A549 (cell line): ENCODE measurements around the gene LSP1. TPM values are rescaled to one million over a fixed set of nuclear protein-coding genes. Genes with fewer than 3 reads are reported as not detected.

Experiments
- ATAC-seq, 2 experiments: fragments of 200-7000 bp in 1 of 2; fragments of >200 bp in 1 of 2; cut with Nextera tagmentation in 1 of 2; cut with Tn5 transposase in 1 of 2; 3 replicates each; pipeline versions ENCODE4 v1.8.0 to v1.9.1; 2018 to 2020; ENCODE audit warnings: mild to moderate bottlenecking in 1 of 2, moderate library complexity in 1 of 2
- CTCF ChIA-PET: fragments of 300-600 bp; sonication (Branson Sonifier 250); formaldehyde crosslinking; extraction: SDS; loops from one replicate; lab custom pipeline; 2021; ENCODE audit warnings: antibody characterized with exemption, inconsistent platforms; lab: Yijun Ruan, JAX
- POLR2A ChIA-PET: fragments of 350-600 bp; formaldehyde crosslinking; extraction: SDS; loops from one replicate; lab custom pipeline; 2021; ENCODE audit warnings: antibody characterized with exemption, inconsistent platforms; lab: Yijun Ruan, JAX
- DNase-seq, 2 experiments: peaks; one replicate each; pipeline versions ENCODE4 v3.0.0 to v3.0.0-alpha.2; 2011 to 2016; ENCODE audit warnings: low read depth in 1 of 2, low spot score in 1 of 2
- FAIRE-seq: peaks from 2 replicates; lab custom pipeline; 2011; peaks lifted over from hg19 to GRCh38; lab: Jason Lieb, UNC
- H3K27ac ChIP-seq, 2 experiments: fragments of >200 bp; sonication (Bioruptor Twin); formaldehyde crosslinking; 3 replicates each; pipeline ENCODE4 v1.5.1; 2016 to 2017
- H3K4me1 ChIP-seq: fragments of >200 bp; sonication (Bioruptor Twin); formaldehyde crosslinking; 3 replicates; pipeline ENCODE4 v1.6.1; 2016
- H3K4me2 ChIP-seq: fragments of >200 bp; sonication (Bioruptor Twin); formaldehyde crosslinking; 3 replicates; pipeline ENCODE4 v1.6.1; 2016
- H3K4me3 ChIP-seq: fragments of >200 bp; sonication (Bioruptor Twin); formaldehyde crosslinking; 3 replicates; pipeline ENCODE4 v1.5.1; 2016
- H3K9me3 ChIP-seq: fragments of >200 bp; sonication (Bioruptor Twin); formaldehyde crosslinking; 3 replicates; pipeline ENCODE4 v1.6.1; 2016
- ATOH8 ChIP-seq: fragments of 250-450 bp; sonication (Bioruptor Pico); IDR thresholded peaks from 2 replicates; pipeline ENCODE4 v1.5.0; 2020; ENCODE audit warnings: low read depth, mild to moderate bottlenecking, moderate library complexity
- BCL3 ChIP-seq: fragments of >200 bp; sonication (Bioruptor Twin); formaldehyde crosslinking; IDR thresholded peaks from 3 replicates; pipeline ENCODE4 v1.6.1; 2016
- CTCF ChIP-seq: fragments of >200 bp; sonication (Bioruptor Twin); formaldehyde crosslinking; IDR thresholded peaks from 3 replicates; pipeline ENCODE4 v1.5.1; 2016
- ELK1 ChIP-seq: fragments of 150-350 bp; IDR thresholded peaks from 2 replicates; pipeline ENCODE4 v1.6.1; 2014; ENCODE audit warnings: low read depth, mild to moderate bottlenecking, low read length
- FOXS1 ChIP-seq: fragments of 250-450 bp; sonication (Bioruptor Pico); IDR thresholded peaks from 2 replicates; pipeline ENCODE4 v1.5.0; 2020; ENCODE audit warnings: mild to moderate bottlenecking, moderate library complexity
- KDM1A ChIP-seq: fragments of 200-600 bp; sonication (generic); IDR thresholded peaks from 2 replicates; pipeline ENCODE4 v1.6.1; 2016; ENCODE audit warnings: low read depth, mild to moderate bottlenecking
- MAZ ChIP-seq: fragments of 150-350 bp; IDR thresholded peaks from 2 replicates; pipeline ENCODE4 v1.6.1; 2014; ENCODE audit warnings: antibody characterized with exemption, low read depth, low read length, borderline replicate concordance
- PBX3 ChIP-seq: IDR thresholded peaks from 2 replicates; pipeline ENCODE4 v1.6.1; 2012
- PHF8 ChIP-seq: fragments of 200-600 bp; sonication (generic); IDR thresholded peaks from 2 replicates; pipeline ENCODE4 v1.6.1; 2016; ENCODE audit warnings: low read depth, mild to moderate bottlenecking, antibody characterized with exemption, moderate library complexity, borderline replicate concordance
- RAD21 ChIP-seq, 2 experiments: fragments of >200 bp in 1 of 2; sonication (Bioruptor Twin) in 1 of 2; formaldehyde crosslinking in 1 of 2; IDR thresholded peaks in 1 of 2; conservative IDR thresholded peaks in 1 of 2; 2 replicates in 1 of 2; 3 replicates in 1 of 2; pipeline ENCODE4 v1.6.1; 2012 to 2018; ENCODE audit warnings: inconsistent platforms in 1 of 2
- RFX5 ChIP-seq: fragments of 450-650 bp; IDR thresholded peaks from 2 replicates; pipeline ENCODE4 v1.7.1; 2014; ENCODE audit warnings: antibody characterized with exemption, mild to moderate bottlenecking, moderate library complexity
- SMC3 ChIP-seq: fragments of >200 bp; sonication (Bioruptor Twin); formaldehyde crosslinking; IDR thresholded peaks from 3 replicates; pipeline ENCODE4 v1.6.1; 2018; ENCODE audit warnings: inconsistent platforms
- TFCP2L1 ChIP-seq: fragments of 250-450 bp; sonication (Bioruptor Pico); IDR thresholded peaks from 2 replicates; pipeline ENCODE4 v1.5.0; 2021; ENCODE audit warnings: mild to moderate bottlenecking
- TP53 ChIP-seq: fragments of 250-450 bp; sonication (Bioruptor Pico); IDR thresholded peaks from 2 replicates; pipeline ENCODE4 v1.5.0; 2021; ENCODE audit warnings: mild to moderate bottlenecking, moderate library complexity
- ZC3H11A ChIP-seq: fragments of 450-650 bp; IDR thresholded peaks from 2 replicates; pipeline ENCODE4 v1.6.1; 2014; ENCODE audit warnings: antibody characterized with exemption, mild to moderate bottlenecking
- WGBS: methylation state at CpG from one replicate; pipeline ENCODE4 v1.1.6; 2017; ENCODE audit errors: missing lambda C conversion rate; 5-methylcytosine and 5-hydroxymethylcytosine counted together
- polyA plus RNA-seq, 4 experiments: library from polyadenylated mRNA; depleted of rRNA in 3 of 4; stranded (reverse); fragments of >200 nt; fragmentation: RNase III in 1 of 4; extraction: RNeasy Plus Mini Kit Qiagen cat#74134 plus additional on column Dnase treatment in 1 of 4; gene quantifications; 2 replicates in 3 of 4; 3 replicates in 1 of 4; pipeline ENCODE4 v1.2.3, GENCODE V29; 2011 to 2017

Gene LSP1
- polyA plus RNA-seq, 2 of the 4 experiments (the other 2 are of a cell fraction) = 0.67 to 3.5 TPM

GRCh38 chr11:1882265-1883238 lies 29.7 kb downstream of the LSP1 start:
- FAIRE-seq (no peak), ATAC-seq (peak; percentile 85 to 97), DNase-seq (peak; percentile 73 to 89)
- TF ChIP-seq RFX5 (no peak), MAZ (0 out of 2 replicates have a peak, but pooled peaks have one; percentile 36), FOXS1 (no peak), TFCP2L1 (CRISPR knock-in tag) (no peak), BCL3 (no peak), RAD21 (conservative IDR thresholded peaks at IDR 0.05 in 1 of 2, IDR thresholded peaks at IDR 0.05 in 1 of 2) (peak; percentile 87 to 89), PBX3 (no peak), SMC3 (peak; percentile 90), ZC3H11A (no peak), CTCF (peak; percentile 81), ATOH8 (CRISPR knock-in tag) (no peak), ELK1 (no peak), PHF8 (no peak), TP53 (CRISPR knock-in tag) (no peak)
- H3K27ac ChIP-seq = no peak overlapping the region; a peak in 1 of 6 replicates
- WGBS = 30% methylated on average over 6 of the region's 23 CpGs
- H3K4me1 ChIP-seq = no peaks in the 10 kb centered on the region
- H3K4me3 ChIP-seq = no peak overlapping the region
- no peaks in the 10 kb centered on the region for H3K9me3 ChIP-seq
- POLR2A ChIA-PET = interaction anchor here (0.8 kb wide), 1 partner anchor 118 kb away, joined by 6 read pairs; no protein-coding TSS in a partner anchor
- CTCF ChIA-PET = interaction anchor here (0.6 to 10.1 kb wide), 79 partner anchors 8 to 1321 kb away, joined by 3 to 334 read pairs (median 5); partner anchors contain the start of genes H19, LSP1, MRPL23 and PRR33
- no peak overlapping the region for H3K4me2 ChIP-seq

- WGBS = 53% methylated on average over 12 of the region's 14 CpGs
- no peak overlapping the region for H3K4me3 ChIP-seq
- no peak for TF ChIP-seq KDM1A
- no peak for FAIRE-seq
- no peaks in the 10 kb centered on the region for H3K4me1 ChIP-seq
- CTCF ChIA-PET = interaction anchor here (0.6 to 10.1 kb wide), 37 partner anchors 7 to 280 kb away, joined by 3 to 334 read pairs (median 6); partner anchors contain the start of genes LSP1, MRPL23, PRR33 and TNNT3
- POLR2A ChIA-PET = interaction anchor here (0.7 kb wide), 1 partner anchor 115 kb away, joined by 3 read pairs; no protein-coding TSS in a partner anchor
- ATAC-seq = no peak
- no peak overlapping the region for H3K27ac ChIP-seq
- no peak for DNase-seq
- no peaks in the 10 kb centered on the region for H3K9me3 ChIP-seq
- H3K4me2 ChIP-seq = no peak overlapping the region
Measured at GRCh38 chr11:1883346-1884302, 30.7 kb downstream of the LSP1 start.
